Neutrophil (primary cell): ENCODE measurements around the gene RRM1.
"Not testable (repeated sequence)": the region's sequence is repeated elsewhere in the genome, so short reads cannot be mapped to it uniquely, and the experiment has no call there.

ENCODE experiments used
- H3K27ac ChIP-seq: fragments of 200-600 bp; sonication (generic); 2 replicates; pipeline ENCODE4 v1.5.1; 2016; ENCODE audit warnings: mild to moderate bottlenecking, moderate library complexity
- H3K27me3 ChIP-seq: fragments of 200-600 bp; sonication (generic); 2 replicates; pipeline ENCODE4 v1.6.0; 2016; ENCODE audit warnings: mild to moderate bottlenecking
- H3K36me3 ChIP-seq: fragments of 200-600 bp; sonication (generic); 2 replicates; pipeline ENCODE4 v1.5.1; 2017
- H3K4me1 ChIP-seq, 2 experiments: fragments of 200-600 bp in 1 of 2; sonication (generic) in 1 of 2; 1 replicate in 1 of 2; 2 replicates in 1 of 2; pipeline versions ENCODE4 v1.5.1 to v1.6.1; 2013 to 2016; ENCODE audit warnings: low read depth in 1 of 2, low read length in 1 of 2, mild to moderate bottlenecking in 1 of 2, moderate library complexity in 1 of 2; ENCODE audit not compliant: control insufficient read depth in 1 of 2, insufficient read depth in 1 of 2
- H3K4me3 ChIP-seq, 2 experiments: fragments of 200-600 bp in 1 of 2; sonication (generic) in 1 of 2; 1 replicate in 1 of 2; 2 replicates in 1 of 2; pipeline ENCODE4 v1.5.1; 2013 to 2016; ENCODE audit warnings: low read depth in 1 of 2, low read length in 1 of 2, mild to moderate bottlenecking in 1 of 2, moderate library complexity in 1 of 2
- H3K9me3 ChIP-seq: fragments of 200-600 bp; sonication (generic); 2 replicates; pipeline ENCODE4 v1.5.1; 2016
- CTCF ChIP-seq: fragments of 200-600 bp; sonication (generic); IDR thresholded peaks from 2 replicates; pipeline ENCODE4 v1.5.1; 2016; ENCODE audit warnings: antibody characterized with exemption

RRM1 gene

GRCh38 chr11:4123218-4123617 lies 28.6 kb downstream of the RRM1 start:
- Histone ChIP-seq H3K36me3 (peaks cover 84% of the 10 kb centered on the region), H3K4me3 (no peak overlapping the region), H3K27me3 (no peaks in the 10 kb centered on the region), H3K4me1 (no peaks in the 10 kb centered on the region), H3K9me3 (no peaks in the 10 kb centered on the region), H3K27ac (no peak overlapping the region)
- TF ChIP-seq CTCF, result no peak

- Histone ChIP-seq H3K27ac (no peak overlapping the region), H3K9me3 (no peaks in the 10 kb centered on the region), H3K27me3 (no peaks in the 10 kb centered on the region), H3K4me3 (no peak overlapping the region), H3K36me3 (peaks cover 83% of the 10 kb centered on the region), H3K4me1 (no peaks in the 10 kb centered on the region)
- TF ChIP-seq CTCF, result no peak
Measured at GRCh38 chr11:4125141-4125540, 30.5 kb downstream of the RRM1 start.

- H3K36me3 ChIP-seq, result peaks cover 69% of the 10 kb centered on the region
- no peak overlapping the region for H3K27ac ChIP-seq
- no peaks in the 10 kb centered on the region for H3K9me3 ChIP-seq
- no peaks in the 10 kb centered on the region for H3K27me3 ChIP-seq
- H3K4me1 ChIP-seq, result no peaks in the 10 kb centered on the region
- no peak overlapping the region for H3K4me3 ChIP-seq
- TF ChIP-seq CTCF, result no peak
Measured at GRCh38 chr11:4127357-4127756, 32.8 kb downstream of the RRM1 start.

GRCh38 chr11:4130219-4130618 lies 35.6 kb downstream of the RRM1 start:
- not testable (repeated sequence) for H3K4me3 ChIP-seq, H3K27me3 ChIP-seq, H3K27ac ChIP-seq, H3K9me3 ChIP-seq, H3K4me1 ChIP-seq
- H3K36me3 ChIP-seq, result peaks cover 71% of the 10 kb centered on the region

- H3K9me3 ChIP-seq, result no peaks in the 10 kb centered on the region
- no peak for TF ChIP-seq CTCF
- H3K4me3 ChIP-seq, result no peak overlapping the region
- H3K27ac ChIP-seq, result no peak overlapping the region
- no peaks in the 10 kb centered on the region for H3K27me3 ChIP-seq
- H3K36me3 ChIP-seq, result peaks cover 62% of the 10 kb centered on the region
- H3K4me1 ChIP-seq, result no peaks in the 10 kb centered on the region
Measured at GRCh38 chr11:4134806-4135205, 40.2 kb downstream of the RRM1 start.

GRCh38 chr11:4138497-4138896 lies 43.9 kb downstream of the RRM1 start:
- H3K4me1 ChIP-seq, result no peaks in the 10 kb centered on the region
- TF ChIP-seq CTCF, result no peak
- peaks cover 62% of the 10 kb centered on the region for H3K36me3 ChIP-seq
- H3K27ac ChIP-seq, result no peak overlapping the region
- H3K9me3 ChIP-seq, result no peaks in the 10 kb centered on the region
- no peak overlapping the region for H3K4me3 ChIP-seq
- no peaks in the 10 kb centered on the region for H3K27me3 ChIP-seq
